GM18498 (cell line): Measurements from ENCODE around the gene MSRB3.
"Not testable (repeated sequence)": the region's sequence is repeated elsewhere in the genome, so short reads cannot be mapped to it uniquely, and the experiment has no call there.

Experiments used
- ATAC-seq: cut with Tn5 transposase; IDR thresholded peaks from one replicate; pipeline ENCODE4 v1.9.1; 2021; ENCODE audit warnings: mild to moderate bottlenecking, moderate library complexity; ENCODE audit not compliant: unreplicated experiment

Gene MSRB3

DNA sequence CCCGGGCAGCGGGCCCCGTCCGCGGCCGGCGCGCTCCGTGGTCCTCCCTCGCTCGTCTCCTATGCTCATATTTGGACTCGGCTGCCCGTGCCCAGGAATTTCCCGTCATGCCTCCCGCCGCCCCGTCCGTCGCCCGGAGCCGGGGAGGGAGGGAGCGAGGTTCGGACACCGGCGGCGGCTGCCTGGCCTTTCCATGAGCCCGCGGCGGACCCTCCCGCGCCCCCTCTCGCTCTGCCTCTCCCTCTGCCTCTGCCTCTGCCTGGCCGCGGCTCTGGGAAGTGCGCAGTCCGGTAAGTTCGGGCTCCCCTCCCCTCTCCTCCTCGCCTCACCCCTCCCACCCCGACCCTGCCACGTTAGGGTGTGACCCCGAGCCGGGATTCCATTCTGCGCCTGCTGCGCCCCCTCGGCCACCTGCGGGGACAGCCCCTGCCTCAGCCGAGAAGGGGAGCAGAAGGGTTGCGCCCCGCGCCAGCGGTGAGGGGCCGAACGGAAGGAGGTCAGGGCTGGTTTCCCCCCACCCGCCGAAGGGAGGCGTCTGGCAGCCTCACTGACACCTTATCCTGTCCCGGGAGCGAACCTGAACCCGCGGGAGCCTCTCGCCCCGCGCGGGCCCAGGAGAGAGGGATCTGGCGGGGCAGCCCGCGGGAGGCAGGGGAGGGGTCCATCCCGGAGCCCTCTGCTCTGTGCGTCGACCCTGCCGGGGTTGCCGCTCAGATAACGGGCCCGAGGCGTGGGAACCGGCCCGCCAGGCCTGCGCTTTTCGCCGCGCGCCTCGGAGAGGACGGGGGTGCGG lies at the start of gene MSRB3:
MSRB3 (plus strand) TSS at position 108 of the 793 bp plus-strand sequence. CDS start 29,897 bp downstream, outside the sequence.
- ATAC-seq: peak; percentile 71

DNA sequence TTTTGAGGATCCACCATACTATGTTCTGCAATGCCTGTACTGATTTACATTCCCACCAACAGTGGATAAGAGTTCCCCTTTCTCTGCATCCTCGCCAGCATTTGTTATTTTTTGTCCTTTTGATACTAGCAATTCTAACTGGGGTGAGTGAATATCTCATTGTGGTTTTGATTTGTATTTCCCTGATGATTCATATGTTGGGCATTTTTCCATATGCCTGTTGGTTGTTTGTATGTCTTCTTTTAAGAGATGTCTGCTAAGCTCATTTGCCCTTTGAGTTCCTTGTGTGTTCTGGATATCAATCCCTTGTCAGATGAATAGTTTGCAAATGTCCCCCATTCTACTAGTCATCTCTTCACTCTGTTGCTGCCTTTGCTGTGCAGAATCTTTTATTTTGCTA lies 49.0 kb upstream of the MSRB3 start:
- ATAC-seq: no peak

DNA sequence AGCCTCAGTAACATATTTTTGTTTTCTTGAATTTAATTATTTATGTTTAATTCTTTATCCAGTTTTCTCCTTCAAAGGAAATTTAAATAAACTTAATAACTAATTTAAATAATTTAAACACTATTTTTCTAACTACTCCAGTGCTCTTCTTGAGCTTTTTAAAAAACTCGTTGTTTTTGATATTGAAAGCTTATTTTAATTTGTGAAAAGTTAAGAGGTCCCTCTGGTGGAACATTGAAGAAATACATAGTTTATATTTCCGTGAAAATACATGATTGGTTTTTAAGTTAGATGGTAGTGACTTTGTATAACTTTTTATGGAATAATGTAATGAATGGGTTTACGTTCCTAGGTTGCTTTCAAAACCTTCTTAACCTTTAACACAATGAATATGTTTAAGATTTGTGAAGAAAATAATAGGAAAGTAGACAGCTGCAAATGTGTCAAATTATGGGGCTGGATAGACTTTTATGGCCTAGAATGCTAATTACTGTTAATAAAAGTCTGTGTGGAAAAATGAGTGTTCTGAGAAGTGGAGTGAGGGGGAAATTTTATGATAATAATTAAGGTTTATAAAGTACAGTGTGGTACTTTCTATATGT lies 45.9 kb upstream of the MSRB3 start:
- no peak for ATAC-seq

DNA sequence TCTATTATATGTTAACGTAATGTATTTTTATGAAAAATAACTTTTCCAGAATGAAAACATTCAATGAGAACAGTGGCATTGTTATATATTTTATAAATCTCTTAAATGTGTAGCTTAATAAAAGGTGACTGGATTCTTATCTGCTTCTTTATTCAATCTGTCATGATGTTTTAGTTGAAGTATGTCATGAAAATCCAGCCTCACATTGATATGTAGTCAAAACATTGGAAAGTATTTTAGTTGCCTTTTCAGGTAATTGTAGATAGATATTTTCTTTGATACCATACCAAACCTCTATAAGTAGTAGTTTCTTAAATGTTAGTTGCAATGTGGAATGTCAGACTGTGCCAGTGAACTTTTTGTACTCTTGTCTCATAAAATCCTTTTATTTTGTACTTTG lies 41.3 kb upstream of the MSRB3 start:
- no peak for ATAC-seq

DNA sequence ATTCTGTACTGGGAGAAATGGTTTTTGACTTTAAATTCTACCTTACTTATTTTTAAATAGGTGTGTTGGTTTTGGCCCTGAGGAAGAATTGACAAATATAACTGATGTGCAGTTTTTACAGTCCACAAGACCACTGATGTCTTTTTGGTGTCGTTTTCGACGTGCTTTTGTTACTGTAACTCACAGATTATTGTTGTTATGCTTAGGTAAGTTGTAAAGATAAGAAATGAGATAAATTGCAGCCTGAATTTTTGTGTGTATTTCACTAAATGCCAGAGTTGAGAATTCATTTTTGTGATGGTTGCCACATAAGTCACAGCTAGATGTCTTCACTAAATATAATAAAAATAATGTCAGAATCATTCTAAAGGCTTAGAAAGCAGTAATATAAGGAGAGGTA lies 39.9 kb upstream of the MSRB3 start:
- ATAC-seq: no peak

DNA sequence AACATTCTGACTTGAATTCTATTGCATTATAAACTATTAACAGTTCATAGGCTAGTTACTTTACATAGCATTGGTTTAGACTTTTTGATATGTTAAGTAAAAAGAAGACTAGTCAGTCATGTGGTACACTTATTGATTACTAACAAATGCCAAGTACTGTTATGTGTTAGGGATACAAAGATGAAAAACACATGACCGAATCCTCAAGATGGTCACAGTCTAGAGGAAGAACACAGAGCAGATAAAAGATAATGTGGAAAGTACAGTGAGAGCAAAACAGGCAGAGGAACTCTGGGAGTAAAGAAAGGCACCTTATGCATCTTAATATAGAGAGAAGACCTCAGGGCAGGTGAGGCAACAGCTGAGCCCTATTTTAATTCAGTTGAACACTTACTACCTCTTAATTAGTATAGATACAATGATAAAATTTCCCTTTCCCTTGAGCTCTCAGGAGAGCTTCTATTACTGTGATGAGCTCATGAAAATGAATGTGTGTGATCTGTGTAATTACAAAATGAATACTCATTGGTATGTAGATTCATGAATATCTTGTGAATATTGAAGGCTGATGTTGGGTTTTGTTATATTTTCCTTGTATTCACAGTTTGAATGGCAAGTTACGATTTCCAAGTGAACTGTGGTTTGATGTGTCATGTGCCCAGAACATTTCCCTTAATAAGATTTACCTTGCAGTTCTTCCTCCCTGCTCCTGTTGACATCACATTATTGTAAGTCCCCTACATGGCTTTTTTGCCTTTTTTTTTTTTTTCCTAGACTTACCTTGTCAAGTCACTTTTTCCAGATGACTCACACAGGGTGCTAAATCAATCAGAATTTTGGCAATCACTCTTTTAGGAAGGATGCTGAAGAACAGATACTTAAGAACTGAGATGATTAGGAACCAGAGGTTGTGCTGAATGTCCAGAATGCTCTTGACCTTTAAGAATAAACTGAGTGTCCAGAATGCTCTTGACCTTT lies 29.5 kb upstream of the MSRB3 start:
- ATAC-seq: no peak

DNA sequence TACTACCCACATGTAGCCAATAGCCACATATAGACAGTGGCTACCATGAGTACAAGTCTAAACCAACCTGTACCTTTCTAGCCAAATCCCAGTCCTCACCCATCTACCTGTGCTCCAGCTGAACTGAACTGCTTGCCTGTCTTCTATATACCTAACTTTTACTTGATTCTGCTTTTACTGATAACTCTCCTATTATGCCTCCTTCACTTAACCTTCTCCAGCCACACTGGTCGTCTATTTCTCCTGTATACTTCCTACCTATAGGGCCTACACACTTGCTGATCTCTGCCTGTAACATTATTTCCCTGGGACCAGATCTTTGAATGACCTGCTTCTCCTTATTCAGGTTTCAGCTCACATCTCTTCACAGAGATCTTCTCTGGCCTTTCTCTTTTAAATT lies 26.0 kb upstream of the MSRB3 start:
- no peak for ATAC-seq

DNA sequence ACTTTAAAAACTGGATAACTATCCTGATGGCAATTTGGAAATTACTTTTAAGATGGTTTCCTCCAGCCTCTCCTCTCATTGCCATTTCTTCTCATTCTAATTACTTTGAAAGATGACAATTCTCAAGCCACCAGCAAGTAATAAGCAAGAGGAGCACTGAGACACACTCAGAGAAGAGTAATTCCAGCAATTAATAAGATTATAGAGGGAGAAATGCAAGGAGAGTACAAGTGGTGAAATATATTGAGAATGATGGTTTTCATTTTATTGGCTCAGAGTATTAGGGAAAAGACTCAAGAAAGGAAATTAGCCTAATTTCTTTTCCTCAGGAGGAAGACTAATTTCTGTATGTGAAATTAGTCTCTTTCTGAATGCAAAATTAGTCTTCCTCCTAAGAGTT lies 20.5 kb upstream of the MSRB3 start:
- ATAC-seq: no peak

DNA sequence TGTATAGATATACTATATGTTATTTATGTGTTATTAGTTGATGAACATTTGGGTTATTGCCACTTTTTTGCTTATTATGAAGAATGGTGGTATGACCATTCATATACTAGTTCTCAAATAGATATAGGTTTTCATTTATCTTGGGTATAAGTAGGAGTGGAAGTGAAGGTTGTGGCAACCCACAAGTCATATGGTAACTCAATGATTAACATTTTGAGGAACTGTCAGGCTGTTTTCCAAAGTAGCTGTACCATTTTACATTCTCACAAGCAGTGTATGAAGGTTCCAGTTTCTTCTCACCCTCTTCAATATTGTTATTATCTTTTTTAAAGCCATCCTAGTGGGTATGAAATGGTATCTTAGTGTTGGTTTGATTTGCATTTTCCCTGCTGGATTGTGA lies 19.0 kb upstream of the MSRB3 start:
- no peak for ATAC-seq

DNA sequence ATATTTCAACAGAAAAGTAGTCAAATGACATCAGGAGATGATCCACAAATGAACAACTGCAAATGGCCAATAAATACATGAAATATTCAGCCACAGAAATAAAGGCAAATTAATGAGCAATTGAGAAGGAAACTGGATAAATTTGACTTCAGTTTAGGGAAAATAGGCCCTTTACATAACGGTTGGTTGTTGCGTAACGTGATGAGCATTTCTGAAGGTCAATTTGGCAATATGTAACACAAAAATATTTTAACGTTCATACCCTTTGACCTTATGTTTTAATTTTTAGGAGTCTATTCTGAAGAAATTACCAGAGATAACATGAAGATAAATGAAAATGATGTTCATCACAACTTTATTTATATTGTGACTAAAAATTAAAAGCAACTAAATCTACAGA lies 14.7 kb upstream of the MSRB3 start:
- ATAC-seq: no peak

DNA sequence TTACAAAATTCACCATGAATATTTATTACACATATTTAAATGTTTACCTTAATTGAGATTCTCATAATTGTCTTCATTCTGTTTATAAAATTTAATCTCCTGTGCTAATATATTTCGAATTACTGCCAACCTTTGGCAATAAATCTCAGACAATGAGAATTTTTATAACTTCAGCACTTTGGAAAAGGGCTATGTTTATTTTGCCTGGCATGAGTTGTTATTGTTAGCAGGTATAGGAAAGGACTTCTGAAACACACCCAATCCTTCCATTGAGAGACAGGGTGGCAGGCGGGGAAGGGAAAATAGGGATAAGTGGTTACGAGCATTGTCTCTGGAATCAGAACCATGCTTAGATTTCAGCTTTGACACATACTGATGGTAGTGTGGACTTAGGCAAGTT lies 12.1 kb upstream of the MSRB3 start:
- ATAC-seq: no peak

DNA sequence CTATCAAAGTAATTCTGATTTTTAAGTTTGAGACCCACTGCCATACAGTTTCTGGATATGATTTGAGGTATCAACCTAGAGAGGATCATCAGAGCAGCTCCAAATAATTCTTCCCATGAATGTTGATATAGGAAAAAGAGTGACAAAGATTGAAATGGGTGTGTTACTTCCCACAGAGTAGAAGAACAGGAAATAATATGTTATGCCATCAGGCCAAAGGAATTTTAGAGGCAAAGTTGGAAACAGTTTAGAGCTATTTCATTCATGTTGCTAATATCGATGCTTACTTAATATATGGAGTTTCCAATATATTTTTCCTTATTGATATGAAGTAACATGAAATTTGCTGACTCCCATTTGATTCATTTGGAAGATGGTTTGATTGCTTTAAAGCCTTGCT lies 8.9 kb upstream of the MSRB3 start:
- ATAC-seq: no peak

DNA sequence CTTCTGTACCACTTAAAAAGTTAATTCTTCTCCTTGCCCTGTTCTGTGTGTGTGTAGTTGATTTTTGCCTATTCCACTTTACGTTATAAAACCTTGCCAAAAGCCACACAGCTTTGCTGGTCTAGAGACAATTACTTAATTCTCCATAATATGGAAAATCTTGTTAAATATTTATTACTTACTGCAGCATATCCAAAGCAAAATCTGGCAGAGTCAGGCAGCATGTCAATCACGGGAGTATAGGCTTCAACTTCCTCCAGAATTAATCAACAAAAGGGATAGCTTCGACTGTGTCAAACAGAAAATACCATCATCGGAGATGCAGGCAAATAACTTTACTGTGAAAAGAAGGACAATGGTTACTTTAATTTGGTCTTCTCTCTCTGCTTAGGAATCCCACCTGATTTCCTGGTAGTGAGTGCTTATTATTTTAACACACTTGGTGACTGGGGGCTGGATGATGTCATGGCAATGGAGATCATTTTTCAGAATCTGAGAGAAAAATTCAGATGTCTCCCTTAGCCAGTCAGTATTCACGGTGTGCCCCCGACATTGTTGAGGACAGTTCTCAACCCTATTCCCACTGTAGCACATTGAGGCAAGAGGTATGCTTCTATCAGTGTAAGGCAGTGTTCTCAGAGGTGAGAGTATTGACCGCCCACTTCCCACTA lies 3.7 kb upstream of the MSRB3 start:
- no peak for ATAC-seq

DNA sequence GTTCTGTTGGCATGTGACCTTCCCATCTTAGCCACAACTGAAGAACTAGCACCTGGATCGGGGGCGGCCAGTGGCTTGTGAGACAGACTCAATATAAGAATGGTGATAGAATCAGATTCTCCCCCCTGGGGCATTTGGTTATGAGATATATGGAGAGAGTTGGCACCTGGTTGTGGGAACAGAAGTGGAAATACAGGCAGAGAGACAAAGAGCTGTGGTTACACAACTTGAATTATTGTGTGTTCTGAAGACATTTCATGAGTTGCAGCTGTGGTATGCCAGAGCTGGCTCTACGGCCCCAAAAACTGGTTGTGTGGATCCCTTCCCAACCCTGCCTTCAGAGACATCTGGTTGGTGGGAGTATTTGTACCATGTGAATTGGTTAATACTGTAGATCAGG lies 2.9 kb upstream of the MSRB3 start:
- no peak for ATAC-seq

DNA sequence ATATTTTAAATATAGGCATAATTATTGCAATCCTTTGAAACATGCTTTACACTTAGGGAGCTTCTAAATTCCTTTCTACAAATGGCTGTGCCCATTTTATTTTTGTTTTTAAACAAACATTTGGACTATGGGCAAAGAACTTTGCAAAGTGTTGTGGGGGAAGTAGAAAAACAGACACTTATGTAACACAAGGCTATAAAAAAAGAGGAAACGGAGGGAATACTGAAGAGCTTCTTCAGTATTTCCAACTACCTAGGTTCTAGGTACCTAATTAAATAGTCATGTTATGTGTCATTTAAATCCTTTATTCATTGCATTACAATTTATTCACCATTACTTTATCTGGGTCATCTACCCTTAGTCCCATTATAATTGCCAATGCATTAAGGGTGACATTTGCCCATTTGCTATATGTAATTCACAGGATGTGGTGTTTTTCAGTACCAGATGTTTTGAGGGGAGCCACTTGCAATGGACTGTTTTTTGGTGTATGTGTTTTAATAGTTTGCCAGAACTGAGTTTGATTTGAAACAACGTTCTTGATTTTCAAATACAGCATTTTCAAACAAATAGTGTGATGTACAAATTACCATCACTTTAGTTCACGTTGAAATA lies 1.5 kb upstream of the MSRB3 start:
- no peak for ATAC-seq

DNA sequence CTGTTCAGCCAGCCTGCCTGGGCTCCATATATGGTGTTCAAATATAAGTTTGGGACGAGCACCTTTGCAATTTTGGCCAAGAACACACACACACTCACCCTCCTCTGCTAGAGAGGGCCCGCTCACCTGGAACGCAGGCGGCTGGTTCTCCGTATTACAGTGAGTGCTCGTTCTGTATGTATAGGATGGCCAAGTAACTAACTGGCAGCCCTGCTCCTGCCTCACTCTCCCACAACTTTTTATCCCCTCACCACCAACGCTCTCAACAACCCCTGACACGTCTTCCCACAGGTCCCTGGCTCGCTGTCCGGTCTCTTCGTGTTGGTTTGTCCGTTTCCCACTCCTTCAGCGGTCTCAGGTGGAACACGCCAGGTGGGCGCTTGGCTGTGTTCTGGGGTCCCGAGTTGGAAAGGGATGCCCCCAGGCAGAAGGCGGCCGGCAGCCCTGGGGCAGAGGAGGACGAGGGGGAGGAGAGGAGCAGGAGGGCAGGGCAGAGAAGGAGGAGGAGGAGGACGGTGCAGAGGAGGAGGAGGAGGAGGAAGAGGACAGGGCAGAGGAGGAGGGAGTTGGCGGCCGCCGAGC lies 398 bp upstream of the MSRB3 start:
- peak; percentile 3 for ATAC-seq

DNA sequence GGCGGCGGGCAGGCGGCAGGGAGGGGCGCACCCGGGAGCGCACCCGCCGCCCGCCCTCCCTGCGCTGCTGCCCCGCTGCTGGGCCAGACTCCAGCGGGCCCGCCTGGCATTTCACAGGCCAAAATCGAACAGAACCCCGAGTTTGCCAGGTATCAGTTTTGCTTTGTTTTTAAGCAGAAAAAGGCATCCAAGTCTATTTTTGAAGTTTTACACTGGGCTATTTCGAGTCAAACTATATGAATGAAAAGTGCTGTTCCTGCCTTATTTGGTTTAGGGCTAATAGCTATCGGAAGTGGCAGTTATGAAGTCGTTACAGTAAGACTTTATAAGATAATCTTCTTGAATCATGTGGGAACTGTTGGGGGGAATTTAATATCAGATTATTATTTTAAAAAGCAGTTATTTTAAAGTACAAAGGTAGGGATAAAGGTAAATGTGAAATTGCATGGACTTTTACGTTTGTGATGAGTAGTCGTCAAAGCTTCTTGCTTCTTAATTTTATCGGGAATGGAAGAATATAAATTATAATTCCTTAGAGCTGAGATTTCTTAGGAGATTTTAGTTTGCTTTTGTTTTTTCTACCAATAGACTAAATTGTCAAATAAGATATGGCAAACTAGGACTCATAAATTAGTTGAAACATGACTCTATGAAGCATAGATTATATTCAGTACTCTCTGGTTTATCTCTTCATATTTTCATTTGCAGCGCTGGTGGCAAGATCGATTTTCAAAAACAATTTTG lies 1.1 kb downstream of the MSRB3 start:
- peak; percentile 20 for ATAC-seq

DNA sequence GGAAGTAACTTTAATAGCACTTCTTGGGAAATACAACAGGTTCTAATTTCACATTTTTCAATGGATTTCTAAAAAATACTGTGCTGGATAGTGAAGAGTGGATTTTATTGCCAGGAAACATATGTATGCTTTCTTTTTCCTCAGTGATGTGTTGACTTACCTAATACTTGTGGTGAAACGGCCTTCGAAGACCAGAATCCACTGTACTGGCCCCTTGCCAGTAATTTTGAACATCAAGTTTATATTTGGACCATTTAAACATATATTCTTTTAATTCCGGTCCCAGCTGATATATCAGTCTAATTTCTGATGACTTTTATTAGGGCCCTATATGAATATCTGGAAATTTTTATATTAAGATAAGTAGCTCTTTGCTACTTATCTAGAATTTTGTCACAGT lies 1.8 kb downstream of the MSRB3 start:
- no peak for ATAC-seq

DNA sequence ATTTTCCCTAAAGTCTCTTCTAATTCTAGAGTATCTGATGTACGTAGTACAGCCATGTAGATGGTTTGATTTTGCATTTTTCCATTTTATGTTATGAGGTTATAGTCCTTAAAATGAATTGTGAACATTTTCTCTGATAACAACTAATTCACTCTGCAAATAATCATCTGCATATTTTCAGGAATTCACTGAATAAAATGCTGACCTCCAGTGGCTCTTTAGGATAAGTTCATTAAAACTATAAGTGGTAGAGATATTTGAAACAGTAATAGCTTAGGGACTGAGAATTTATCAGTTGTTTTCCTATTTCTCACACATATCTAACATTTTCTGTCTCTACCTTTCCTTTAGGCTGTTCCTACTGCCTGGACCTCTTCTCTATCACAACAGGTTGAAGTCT lies 4.4 kb downstream of the MSRB3 start:
- no peak for ATAC-seq

DNA sequence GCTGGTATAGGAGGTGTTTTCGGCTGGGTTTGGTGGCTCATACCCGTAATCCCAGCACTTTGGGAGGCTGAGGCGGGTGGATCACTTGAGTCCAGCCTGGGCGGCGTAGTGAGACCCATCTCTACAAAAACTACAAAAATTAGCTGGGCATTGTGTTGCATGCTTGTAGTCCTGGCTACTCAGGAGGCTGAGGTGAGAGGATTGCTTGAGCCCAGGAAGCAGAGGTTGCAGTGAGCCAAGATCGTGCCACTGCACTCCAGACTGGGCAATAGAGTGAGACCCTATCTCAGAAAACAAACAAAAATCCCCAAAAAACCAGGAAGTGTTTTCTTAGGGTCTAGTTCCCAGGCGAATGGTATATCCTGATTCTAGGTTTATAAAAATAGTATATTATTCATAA lies 7.0 kb downstream of the MSRB3 start:
- not testable (repeated sequence) for ATAC-seq
